HG02798 (cell line): ENCODE data around the gene TMEM178B.
"Not testable (repeated sequence)": the region's sequence is repeated elsewhere in the genome, so short reads cannot be mapped to it uniquely, and the experiment has no call there.

Experiments
- ATAC-seq: cut with Tn5 transposase; IDR thresholded peaks from one replicate; pipeline ENCODE4 v1.9.1; 2021; ENCODE audit warnings: mild to moderate bottlenecking; ENCODE audit not compliant: unreplicated experiment, poor library complexity

TMEM178B gene

GRCh38 chr7:141073641-141074161 is at the start of gene TMEM178B:
TSS of gene TMEM178B (plus strand) at chr7:141074064.
- no peak for ATAC-seq

GRCh38 chr7:141024668-141025067 is 49.2 kb upstream of the TMEM178B start:
- ATAC-seq = no peak

GRCh38 chr7:141027043-141027442 is 46.8 kb upstream of the TMEM178B start:
- ATAC-seq = no peak

DNA sequence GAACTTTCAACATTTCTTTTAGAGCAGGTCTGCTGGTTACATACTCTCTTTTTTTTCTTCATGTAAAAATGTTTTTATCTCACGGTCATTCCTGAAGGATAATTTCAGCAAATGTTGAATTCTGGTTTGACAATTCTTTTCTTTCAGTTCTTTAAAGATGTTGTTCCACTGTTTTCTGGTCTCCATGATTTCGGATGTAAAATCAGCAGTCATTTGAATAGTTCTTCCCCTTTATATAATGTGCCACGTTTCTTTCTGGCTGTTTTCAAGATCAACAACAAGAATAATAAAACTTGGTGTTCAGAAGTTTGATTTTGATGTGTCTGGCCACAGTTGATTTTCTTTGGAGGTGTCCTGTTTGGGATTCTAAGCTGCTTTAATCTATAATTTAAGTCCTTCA is 45.1 kb upstream of the TMEM178B start:
- ATAC-seq = no peak

GRCh38 chr7:141032539-141033323 is 41.1 kb upstream of the TMEM178B start:
- not testable (repeated sequence) for ATAC-seq

- not testable (repeated sequence) for ATAC-seq
Measured at GRCh38 chr7:141038100-141038499, 35.8 kb upstream of the TMEM178B start.

- ATAC-seq = no peak
Measured at GRCh38 chr7:141039376-141039775, 34.5 kb upstream of the TMEM178B start.

- ATAC-seq = no peak
Measured at GRCh38 chr7:141042222-141043193, 31.4 kb upstream of the TMEM178B start.

DNA sequence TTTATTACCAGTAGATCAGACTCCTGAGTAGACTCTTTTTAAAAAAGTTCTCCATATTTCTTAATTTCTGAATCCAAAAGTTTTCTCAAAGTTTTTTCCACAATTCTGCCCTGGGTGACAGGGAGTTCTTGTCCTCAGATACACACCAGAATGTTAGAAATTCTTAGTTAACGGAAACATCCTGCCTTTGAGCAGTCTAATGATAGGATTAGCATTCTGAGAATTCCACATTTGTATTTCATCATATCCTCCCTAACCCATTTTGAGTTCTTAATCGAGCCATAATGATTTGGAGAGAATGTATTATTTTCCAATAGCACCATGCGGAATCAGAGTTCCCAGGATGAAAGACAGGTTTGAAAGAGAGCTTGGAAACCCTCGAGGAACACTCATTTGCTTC is 30.2 kb upstream of the TMEM178B start:
- ATAC-seq = no peak

- no peak for ATAC-seq
Measured at GRCh38 chr7:141045126-141045841, 28.6 kb upstream of the TMEM178B start.

- ATAC-seq = no peak
Measured at GRCh38 chr7:141045842-141046620, 27.8 kb upstream of the TMEM178B start.

GRCh38 chr7:141053626-141054025 is 20.2 kb upstream of the TMEM178B start:
- ATAC-seq = no peak

DNA sequence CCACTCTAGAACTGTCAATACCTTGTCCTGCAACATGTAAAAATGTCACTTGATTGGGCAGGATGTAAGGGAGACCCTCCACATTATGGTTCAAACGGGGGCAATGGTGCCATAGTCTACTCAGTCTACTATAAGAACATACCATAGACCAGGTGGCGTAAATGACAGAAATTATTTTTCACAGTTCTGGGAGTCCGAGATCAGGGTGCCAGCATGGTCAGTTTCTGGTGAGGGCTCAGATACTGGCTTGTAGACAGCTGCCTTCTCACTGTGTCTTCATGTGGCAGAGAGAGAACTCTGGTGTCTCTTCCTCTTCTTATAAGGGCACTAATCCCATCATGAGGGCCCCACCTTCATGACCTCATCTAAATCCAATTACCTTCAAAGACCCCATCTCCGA is 18.7 kb upstream of the TMEM178B start:
- ATAC-seq = no peak

- no peak for ATAC-seq
Measured at GRCh38 chr7:141057788-141058187, 16.1 kb upstream of the TMEM178B start.

GRCh38 chr7:141067856-141068255 is 6.0 kb upstream of the TMEM178B start:
- not testable (repeated sequence) for ATAC-seq

- no peak for ATAC-seq
Measured at GRCh38 chr7:141071260-141071854, 2.5 kb upstream of the TMEM178B start.

DNA sequence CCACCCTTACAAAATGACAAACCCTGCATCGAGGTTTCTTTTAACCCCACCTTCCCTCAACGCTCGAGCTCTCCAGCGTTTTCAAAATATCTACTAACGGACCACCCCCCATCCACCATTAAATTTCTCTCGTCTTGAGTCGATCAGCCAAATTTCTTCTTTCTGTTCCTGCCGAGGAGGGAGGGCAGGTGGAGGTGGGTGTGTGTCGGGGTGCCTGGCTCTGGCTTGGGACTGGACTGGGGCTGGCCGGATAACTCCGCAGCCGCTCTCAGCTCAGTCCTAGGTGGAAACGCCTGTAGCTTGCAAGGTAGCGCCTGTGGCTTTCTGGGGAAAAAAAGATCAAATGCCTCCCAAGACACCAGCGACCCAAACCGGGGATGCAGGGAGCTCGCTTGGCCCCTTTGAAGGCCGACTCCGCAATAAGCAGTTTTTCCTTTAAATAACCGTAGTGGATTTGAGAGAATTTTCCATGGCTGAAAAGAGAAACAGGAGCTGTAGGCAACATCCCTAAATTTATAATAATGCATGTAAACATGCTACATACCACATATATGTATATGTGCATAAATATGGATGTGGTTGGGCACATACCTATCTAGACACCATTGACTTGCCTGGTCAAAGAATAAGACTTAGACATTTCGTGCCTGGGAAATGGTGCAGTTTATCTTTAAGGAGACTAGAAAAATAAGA is 1.9 kb upstream of the TMEM178B start:
- ATAC-seq = no peak

- ATAC-seq = peak; percentile 30
Measured at GRCh38 chr7:141072548-141073172, 1.2 kb upstream of the TMEM178B start.
